Thymus (tissue), 14 donors: Measurements from ENCODE around the gene RGS10. TPM values are rescaled to one million over a fixed set of nuclear protein-coding genes. Genes with fewer than 3 reads are reported as not detected.
"Not testable (repeated sequence)": the region's sequence is repeated elsewhere in the genome, so short reads cannot be mapped to it uniquely, and the experiment has no call there.

Source experiments
- DNase-seq, 9 donors: peaks; one replicate each; pipeline ENCODE4 v3.0.0-alpha.2; 2013; ENCODE audit warnings: low spot score in 9 of 9, low read depth in 6 of 9, missing footprints in 1 of 9
- H3K27ac ChIP-seq, 2 donors: one replicate each; pipeline ENCODE4 v1.5.1; 2013; ENCODE audit warnings: control low read depth in 1 of 2, low read depth in 1 of 2, low read length in 1 of 2, mild to moderate bottlenecking in 1 of 2, moderate library complexity in 1 of 2
- H3K27me3 ChIP-seq, 2 donors: one replicate each; pipeline ENCODE4 v1.5.1; 2013; ENCODE audit warnings: low read length in 1 of 2; ENCODE audit not compliant: control insufficient read depth in 2 of 2, insufficient read depth in 1 of 2
- H3K36me3 ChIP-seq, 2 donors: one replicate each; pipeline ENCODE4 v1.5.1; 2013; ENCODE audit warnings: low read length in 1 of 2, mild to moderate bottlenecking in 1 of 2, moderate library complexity in 1 of 2; ENCODE audit not compliant: control insufficient read depth in 2 of 2, insufficient read depth in 2 of 2
- H3K4me1 ChIP-seq, 2 donors: one replicate each; pipeline ENCODE4 v1.5.1; 2013; ENCODE audit warnings: low read length in 2 of 2; ENCODE audit not compliant: control insufficient read depth in 2 of 2, insufficient read depth in 2 of 2
- H3K4me3 ChIP-seq, 2 donors: one replicate each; pipeline ENCODE4 v1.5.1; 2013; ENCODE audit warnings: low read length in 2 of 2, control low read depth in 1 of 2, mild to moderate bottlenecking in 1 of 2
- H3K9me3 ChIP-seq, 2 donors: one replicate each; pipeline ENCODE4 v1.5.1; 2013; ENCODE audit warnings: low read length in 1 of 2, mild to moderate bottlenecking in 1 of 2; ENCODE audit not compliant: control insufficient read depth in 2 of 2, insufficient read depth in 1 of 2
- WGBS: extraction: QIAGEN DNeasy Blood & Tissue Kit; methylation state at CpG from one replicate; pipeline ENCODE4 v1.1.7; 2013; 5-methylcytosine and 5-hydroxymethylcytosine counted together
- long read RNA-seq, 10 donors: transcript quantifications; one replicate each; lab custom pipeline, GENCODE V29; 2026
- polyA plus RNA-seq: library from polyadenylated mRNA; stranded (reverse); fragments of 200-250 nt; gene quantifications from one replicate; pipeline ENCODE4 v1.2.3, GENCODE V29; 2013
- total RNA-seq: library from RNA; stranded (reverse); fragments of 120-200 nt; gene quantifications from one replicate; pipeline ENCODE4 v1.2.4, GENCODE V29; 2013
- donor health status: healthy.

Gene RGS10, protein sequence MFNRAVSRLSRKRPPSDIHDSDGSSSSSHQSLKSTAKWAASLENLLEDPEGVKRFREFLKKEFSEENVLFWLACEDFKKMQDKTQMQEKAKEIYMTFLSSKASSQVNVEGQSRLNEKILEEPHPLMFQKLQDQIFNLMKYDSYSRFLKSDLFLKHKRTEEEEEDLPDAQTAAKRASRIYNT
- total RNA-seq = 372 TPM
- polyA plus RNA-seq = 304 TPM
- long read RNA-seq, donor 1, transcript RGS10-202 (5 exons, 804 nt) = major isoform, 17 of 19 reads
- long read RNA-seq, donor 1, partial matches to known transcripts = 0 of 19 reads
- long read RNA-seq, donor 1, other reads (novel, unspliced or antisense) = 0 of 19 reads
- long read RNA-seq, donor 2 = 0 reads
- long read RNA-seq, donor 3, transcript RGS10-202 (5 exons, 804 nt) = major isoform, 269 of 333 reads
- long read RNA-seq, donor 3, transcript RGS10-201 (4 exons, 738 nt) = minor isoform, 21 of 333 reads
- long read RNA-seq, donor 3, partial matches to known transcripts = 41 of 333 reads
- long read RNA-seq, donor 3, other reads (novel, unspliced or antisense) = 0 of 333 reads
- long read RNA-seq, donor 4, transcript RGS10-202 (5 exons, 804 nt) = major isoform, 65 of 76 reads
- long read RNA-seq, donor 4, transcript RGS10-201 (4 exons, 738 nt) = minor isoform, 5 of 76 reads
- long read RNA-seq, donor 4, partial matches to known transcripts = 5 of 76 reads
- long read RNA-seq, donor 4, other reads (novel, unspliced or antisense) = 0 of 76 reads
- long read RNA-seq, donor 5, transcript RGS10-201 (4 exons, 738 nt) = minor isoform, 30 of 348 reads
- long read RNA-seq, donor 5, transcript RGS10-202 (5 exons, 804 nt) = major isoform, 265 of 348 reads
- long read RNA-seq, donor 5, partial matches to known transcripts = 51 of 348 reads
- long read RNA-seq, donor 5, other reads (novel, unspliced or antisense) = 0 of 348 reads
- long read RNA-seq, donor 6, transcript RGS10-202 (5 exons, 804 nt) = major isoform, 130 of 135 reads
- long read RNA-seq, donor 6, partial matches to known transcripts = 0 of 135 reads
- long read RNA-seq, donor 6, other reads (novel, unspliced or antisense) = 0 of 135 reads
- long read RNA-seq, donor 7, transcript RGS10-201 (4 exons, 738 nt) = minor isoform, 12 of 192 reads
- long read RNA-seq, donor 7, transcript RGS10-202 (5 exons, 804 nt) = major isoform, 164 of 192 reads
- long read RNA-seq, donor 7, partial matches to known transcripts = 9 of 192 reads
- long read RNA-seq, donor 7, other reads (novel, unspliced or antisense) = 6 of 192 reads
- long read RNA-seq, donor 8, transcript RGS10-202 (5 exons, 804 nt) = major isoform, 43 of 46 reads
- long read RNA-seq, donor 8, partial matches to known transcripts = 0 of 46 reads
- long read RNA-seq, donor 8, other reads (novel, unspliced or antisense) = 0 of 46 reads
- long read RNA-seq, donor 9, transcript RGS10-202 (5 exons, 804 nt) = major isoform, 112 of 148 reads
- long read RNA-seq, donor 9, transcript RGS10-201 (4 exons, 738 nt) = minor isoform, 8 of 148 reads
- long read RNA-seq, donor 9, partial matches to known transcripts = 27 of 148 reads
- long read RNA-seq, donor 9, other reads (novel, unspliced or antisense) = 0 of 148 reads
- long read RNA-seq, donor 10, transcript RGS10-202 (5 exons, 804 nt) = major isoform, 116 of 143 reads
- long read RNA-seq, donor 10, transcript RGS10-201 (4 exons, 738 nt) = minor isoform, 5 of 143 reads
- long read RNA-seq, donor 10, partial matches to known transcripts = 22 of 143 reads
- long read RNA-seq, donor 10, other reads (novel, unspliced or antisense) = 0 of 143 reads

DNA sequence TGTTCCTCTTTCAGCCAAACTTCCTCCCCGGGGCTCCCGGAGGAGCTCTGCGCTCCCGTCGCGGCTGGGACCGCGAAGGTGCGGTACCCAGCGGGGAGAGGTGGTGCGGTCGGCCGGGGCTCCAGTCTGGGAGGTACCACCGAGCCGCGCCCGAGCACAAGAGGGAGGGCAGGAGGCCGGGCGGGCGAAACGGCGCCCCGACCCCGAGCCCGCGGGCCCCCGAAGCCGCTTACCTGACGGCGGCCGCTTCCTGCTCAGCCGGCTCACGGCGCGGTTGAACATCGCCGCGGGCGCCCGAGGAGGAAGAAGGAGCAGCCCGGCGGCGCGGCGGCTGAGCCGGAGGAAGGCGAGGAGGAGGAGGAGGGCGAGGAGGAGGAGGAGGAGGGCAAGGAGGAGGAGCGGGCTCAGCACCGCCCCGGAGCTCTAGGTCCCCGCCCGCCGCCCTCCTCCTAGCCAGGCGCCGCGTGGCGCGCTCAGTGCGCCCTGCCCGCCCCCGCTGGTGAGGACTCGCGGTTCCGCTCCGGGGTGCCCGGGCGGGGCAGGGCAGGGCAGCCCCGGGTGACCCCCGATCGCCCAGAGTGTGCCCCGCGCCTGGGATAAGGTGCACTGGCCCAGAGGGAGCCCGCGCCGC is at the start of gene RGS10:
Gene RGS10 (minus strand): TSS at position 363 of the 631 bp plus-strand sequence. CDS start 81 bp downstream, at position 282.
- peak in 8 of 9 donors; percentile 68 to 94 (median 84) for DNase-seq
- Histone ChIP-seq H3K9me3 (no peaks in the 10 kb centered on the region), H3K27ac (peak within 1 kb of the TSS; percentile 79 to 86), H3K4me3 (peak within 1 kb of the TSS; percentile 95 to 98), H3K4me1 (peaks cover 24 to 47% of the 10 kb centered on the region in 2 donors), H3K27me3 (peaks cover 0 to 7% of the 10 kb centered on the region in 2 donors), H3K36me3 (peaks cover 3 to 4% of the 10 kb centered on the region in 2 donors)
- WGBS = under 1% methylated on average over 76 of the region's 76 CpGs

DNA sequence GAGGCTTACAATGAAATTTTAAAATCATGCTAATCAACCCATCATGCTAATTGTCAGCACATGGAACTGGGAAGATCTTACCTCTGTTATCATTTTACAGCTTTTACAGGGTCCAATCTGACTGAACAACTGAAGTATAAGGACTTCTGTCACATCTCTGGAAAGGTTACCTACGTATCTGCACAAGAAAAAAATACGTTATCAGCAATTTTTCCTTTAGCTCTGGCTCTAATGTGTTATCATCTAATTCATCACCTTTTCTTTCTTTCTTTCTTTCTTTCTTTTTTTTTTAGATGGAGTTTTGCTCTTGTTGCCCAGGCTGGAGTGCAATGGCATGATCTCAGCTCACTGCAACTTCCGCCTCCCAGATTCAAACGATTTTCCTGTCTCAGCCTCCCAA is 45.6 kb upstream of the RGS10 start:
- Histone ChIP-seq H3K27ac (no peak overlapping the region), H3K9me3 (no peaks in the 10 kb centered on the region), H3K27me3 (no peaks in the 10 kb centered on the region), H3K36me3 (peaks cover 21 to 39% of the 10 kb centered on the region in 2 donors), H3K4me1 (no peaks in the 10 kb centered on the region), H3K4me3 (no peak overlapping the region)
- 97% methylated on average over 4 of the region's 4 CpGs for WGBS
- no peak for DNase-seq

DNA sequence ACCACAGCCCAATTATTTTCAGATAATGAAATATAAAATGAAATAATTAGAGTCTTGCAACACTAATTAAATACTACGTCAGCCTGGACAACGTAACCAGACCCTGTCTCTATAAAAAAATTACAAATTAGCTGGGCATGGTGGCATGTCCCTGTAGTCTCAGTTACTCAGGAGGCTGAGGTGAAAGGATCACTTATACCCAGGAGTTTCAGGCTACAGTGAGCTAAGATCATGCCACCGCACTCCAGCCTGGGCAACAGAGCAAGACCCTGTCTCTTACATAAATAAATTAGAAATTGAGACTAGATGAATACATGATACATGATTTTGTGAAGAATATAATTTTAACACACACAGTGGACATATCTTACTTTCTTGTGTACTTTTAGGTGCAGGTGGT is 35.8 kb upstream of the RGS10 start:
- over 99% methylated on average over 3 of the region's 3 CpGs for WGBS
- no peak for DNase-seq
- Histone ChIP-seq H3K4me1 (no peaks in the 10 kb centered on the region), H3K27ac (no peak overlapping the region), H3K27me3 (no peaks in the 10 kb centered on the region), H3K36me3 (peaks cover 21 to 70% of the 10 kb centered on the region in 2 donors), H3K4me3 (no peak overlapping the region), H3K9me3 (no peaks in the 10 kb centered on the region)

DNA sequence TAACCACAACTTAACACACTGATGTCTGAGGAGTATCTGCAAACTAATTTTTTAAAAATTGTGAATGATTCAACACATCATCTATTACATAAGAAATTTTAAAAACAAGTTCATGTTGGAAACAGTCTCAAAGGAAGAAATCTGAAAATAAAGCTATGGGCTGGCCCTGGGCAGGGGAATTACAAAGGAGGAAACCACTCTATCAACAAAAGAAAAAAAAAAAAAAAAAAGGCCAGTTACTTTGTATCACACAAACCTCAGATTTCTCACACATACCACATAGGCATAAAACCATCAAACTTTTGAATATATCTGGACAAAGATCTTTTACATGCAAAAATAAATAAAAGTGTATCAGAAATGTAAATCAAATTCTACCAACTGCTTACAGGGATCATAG is 33.5 kb upstream of the RGS10 start:
- Histone ChIP-seq H3K4me1 (no peaks in the 10 kb centered on the region), H3K27ac (no peak overlapping the region), H3K27me3 (no peaks in the 10 kb centered on the region), H3K9me3 (no peaks in the 10 kb centered on the region), H3K4me3 (no peak overlapping the region), H3K36me3 (peaks cover 29 to 70% of the 10 kb centered on the region in 2 donors)
- DNase-seq = no peak

DNA sequence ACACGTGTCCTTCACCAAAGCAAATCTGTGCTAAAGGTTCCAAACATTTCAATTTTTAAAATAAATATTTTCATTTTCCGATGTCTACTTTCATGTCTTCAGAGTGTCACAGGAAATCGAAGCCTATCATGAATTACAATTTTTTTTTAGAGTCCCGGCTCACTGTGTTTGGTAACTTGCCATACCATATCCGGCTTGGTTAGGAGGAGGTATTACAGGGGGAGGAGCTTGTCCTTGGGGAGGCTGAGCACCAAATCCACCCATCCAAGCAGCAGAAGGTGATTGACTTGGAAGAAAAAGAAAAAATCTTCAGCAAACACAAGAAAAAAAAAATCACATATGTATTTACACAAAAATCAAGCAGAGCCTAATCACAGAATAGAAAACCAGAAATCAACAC is 33.0 kb upstream of the RGS10 start:
- DNase-seq = no peak
- no peak overlapping the region for H3K27ac ChIP-seq
- H3K4me1 ChIP-seq = no peaks in the 10 kb centered on the region
- no peaks in the 10 kb centered on the region for H3K9me3 ChIP-seq
- H3K36me3 ChIP-seq = peaks cover 29 to 68% of the 10 kb centered on the region in 2 donors
- no peak overlapping the region for H3K4me3 ChIP-seq
- no peaks in the 10 kb centered on the region for H3K27me3 ChIP-seq
- WGBS = 80% methylated on average over 5 of the region's 5 CpGs

DNA sequence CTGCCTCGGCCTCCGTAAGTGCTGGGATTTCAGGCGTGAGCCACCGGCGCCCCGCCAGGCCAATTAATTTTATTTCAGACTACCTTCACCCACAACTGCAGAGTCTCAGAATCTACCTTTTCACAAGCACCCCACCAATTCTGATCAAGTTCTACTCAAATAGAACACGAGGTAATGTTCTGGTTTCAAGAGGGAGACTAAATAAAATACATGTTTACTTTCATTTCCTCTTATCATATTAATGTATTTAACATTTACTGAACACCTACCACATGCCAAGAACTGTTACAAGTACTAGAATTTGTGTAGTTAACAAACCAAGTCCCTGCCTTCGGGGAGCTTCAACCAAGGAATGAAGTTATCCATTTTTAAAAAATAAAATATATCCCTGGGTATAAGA is 25.5 kb upstream of the RGS10 start:
- WGBS = 96% methylated on average over 8 of the region's 8 CpGs
- DNase-seq = no peak
- Histone ChIP-seq H3K27me3 (no peaks in the 10 kb centered on the region), H3K9me3 (no peaks in the 10 kb centered on the region), H3K36me3 (peaks cover 8 to 9% of the 10 kb centered on the region in 2 donors), H3K4me3 (no peak overlapping the region), H3K27ac (no peak overlapping the region), H3K4me1 (no peaks in the 10 kb centered on the region)

DNA sequence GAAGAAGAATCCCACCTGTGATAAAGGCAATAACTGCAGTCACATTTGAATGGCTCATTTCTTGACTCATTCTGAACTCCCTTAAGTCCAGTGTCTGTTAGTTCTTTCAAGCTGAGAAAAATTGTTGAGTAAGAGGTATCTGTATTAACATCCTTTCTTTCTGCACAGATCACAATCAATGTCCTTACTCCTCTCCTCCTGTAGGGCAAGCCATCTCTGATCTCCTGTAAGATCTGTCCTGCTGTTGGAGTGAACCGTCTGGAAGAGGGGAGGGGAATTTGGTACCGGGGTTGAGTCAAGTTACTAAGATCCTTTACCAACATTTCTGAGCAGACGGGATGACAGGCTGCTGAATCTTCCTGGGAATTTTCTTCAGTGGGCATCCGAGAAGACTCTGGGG is 19.6 kb upstream of the RGS10 start:
- Histone ChIP-seq H3K27ac (no peak overlapping the region), H3K36me3 (no peaks in the 10 kb centered on the region), H3K9me3 (no peaks in the 10 kb centered on the region), H3K27me3 (no peaks in the 10 kb centered on the region), H3K4me3 (no peak overlapping the region), H3K4me1 (no peaks in the 10 kb centered on the region)
- DNase-seq = no peak
- 99% methylated on average over 4 of the region's 4 CpGs for WGBS

DNA sequence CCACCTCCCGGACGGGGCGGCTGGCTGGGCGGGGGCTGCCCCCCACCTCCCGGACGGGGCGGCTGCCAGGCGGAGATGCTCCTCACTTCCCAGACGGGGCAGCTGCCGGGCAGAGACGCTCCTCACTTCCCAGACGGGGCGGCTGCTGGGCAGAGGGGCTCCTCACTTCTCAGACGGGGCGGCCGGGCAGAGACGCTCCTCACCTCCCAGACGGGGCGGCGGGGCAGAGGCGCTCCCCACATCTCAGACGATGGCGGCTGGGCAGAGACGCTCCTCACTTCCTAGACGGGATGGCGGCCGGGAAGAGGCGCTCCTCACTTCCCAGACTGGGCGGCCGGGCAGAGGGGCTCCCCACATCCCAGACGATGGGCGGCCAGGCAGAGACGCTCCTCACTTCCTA is 17.0 kb upstream of the RGS10 start:
- not testable (repeated sequence) for H3K4me3 ChIP-seq, H3K27me3 ChIP-seq, DNase-seq, H3K9me3 ChIP-seq, H3K27ac ChIP-seq, H3K4me1 ChIP-seq, H3K36me3 ChIP-seq
- 93% methylated on average over 33 of the region's 33 CpGs for WGBS
